HepG2 (cell line): ENCODE measurements around the gene FGGY. TPM values are rescaled to one million over a fixed set of nuclear protein-coding genes. Genes with fewer than 3 reads are reported as not detected.

Source experiments
- ATAC-seq: fragments of 200-7000 bp; cut with Tn5 transposase; 3 replicates; pipeline ENCODE4 v1.9.1; 2020; ENCODE audit warnings: mild to moderate bottlenecking, moderate library complexity
- BruUV-seq: library from RNA; stranded (reverse); fragments of 400-500 nt; replicated peaks from 2 replicates; lab custom pipeline; 2021; lab: Mats Ljungman, UMichigan
- CTCF ChIA-PET: fragments of 300-600 bp; formaldehyde crosslinking; extraction: SDS; loops from one replicate; lab custom pipeline; 2021; ENCODE audit warnings: low total read pairs, inconsistent platforms, low intra/inter-chr PET ratio; lab: Yijun Ruan, JAX
- POLR2A ChIA-PET: fragments of 350-600 bp; sonication (Branson Sonifier 250); formaldehyde crosslinking; loops from one replicate; lab custom pipeline; 2020; ENCODE audit warnings: antibody characterized with exemption, inconsistent platforms; lab: Yijun Ruan, JAX
- DNase-seq: peaks from one replicate; pipeline ENCODE4 v3.0.0-alpha.2; 2015; ENCODE audit warnings: low spot score
- FAIRE-seq: peaks from 3 replicates; lab custom pipeline; 2011; peaks lifted over from hg19 to GRCh38; lab: Jason Lieb, UNC
- H2AFZ ChIP-seq: one replicate; pipeline ENCODE4 v1.6.1; 2011; ENCODE audit warnings: low read length, inconsistent platforms
- H3K27ac ChIP-seq: fragments of 300-600 bp; 3 replicates; pipeline ENCODE4 v1.8.0; 2011; ENCODE audit warnings: mixed run types, mild to moderate bottlenecking, mixed read lengths, low read length, inconsistent platforms; ENCODE audit not compliant: insufficient read depth; ENCODE audit errors: extremely low read length
- H3K27me3 ChIP-seq, 2 experiments: fragments of 200-600 bp in 1 of 2; 2 replicates in 1 of 2; 3 replicates in 1 of 2; pipeline versions ENCODE4 v1.6.0 to v1.8.0; 2011; ENCODE audit warnings: low read length in 2 of 2, mild to moderate bottlenecking in 2 of 2, moderate library complexity in 2 of 2, inconsistent platforms in 1 of 2; ENCODE audit not compliant: insufficient read depth in 2 of 2, control insufficient read depth in 1 of 2
- H3K36me3 ChIP-seq, 2 experiments: fragments of 200-600 bp in 1 of 2; replicated peaks in 1 of 2; 2 replicates in 1 of 2; 3 replicates in 1 of 2; pipeline versions ENCODE4 v1.5.1 to v1.8.0; 2011; ENCODE audit warnings: low read length in 2 of 2, inconsistent platforms in 1 of 2; ENCODE audit not compliant: insufficient read depth in 2 of 2, control insufficient read depth in 1 of 2
- H3K4me1 ChIP-seq: 2 replicates; pipeline ENCODE4 v1.5.1; 2012; ENCODE audit warnings: low read length, inconsistent platforms; ENCODE audit not compliant: insufficient read depth
- H3K4me2 ChIP-seq: 2 replicates; pipeline ENCODE4 v1.6.0; 2011; ENCODE audit warnings: low read depth, low read length, inconsistent platforms
- H3K4me3 ChIP-seq, 3 experiments: fragments of 200-600 bp in 1 of 3; sonication (generic), shearing (Covaris generic) in 1 of 3; replicated peaks in 1 of 3; 2 replicates each; pipeline ENCODE4 v1.5.1; 2011 to 2016; ENCODE audit warnings: low read length in 3 of 3, inconsistent platforms in 2 of 3, low read depth in 2 of 3, mild to moderate bottlenecking in 2 of 3, control low read depth in 1 of 3, mixed read lengths in 1 of 3; ENCODE audit not compliant: insufficient read depth in 1 of 3
- H3K79me2 ChIP-seq: one replicate; pipeline ENCODE4 v1.6.1; 2011; ENCODE audit warnings: low read length, inconsistent platforms; ENCODE audit not compliant: insufficient read depth
- H3K9ac ChIP-seq: 2 replicates; pipeline ENCODE4 v1.6.0; 2011; ENCODE audit warnings: mild to moderate bottlenecking, low read depth, low read length, inconsistent platforms; ENCODE audit not compliant: insufficient read depth
- H3K9me3 ChIP-seq: 2 replicates; pipeline ENCODE4 v1.5.1; 2012; ENCODE audit warnings: mild to moderate bottlenecking, low read length
- H4K20me1 ChIP-seq: 2 replicates; pipeline ENCODE4 v1.6.0; 2011; ENCODE audit warnings: inconsistent platforms, mild to moderate bottlenecking, low read length, moderate library complexity; ENCODE audit not compliant: insufficient read depth
- ADNP ChIP-seq: sonication (generic); formaldehyde crosslinking; IDR thresholded peaks from 2 replicates; pipeline ENCODE4 v1.4.0; 2020; ENCODE audit warnings: missing genetic modification reagents
- DDIT3 ChIP-seq: sonication (generic); formaldehyde crosslinking; IDR thresholded peaks from 2 replicates; pipeline ENCODE4 v1.4.0; 2020; ENCODE audit warnings: mild to moderate bottlenecking, missing genetic modification reagents
- KDM1A ChIP-seq: IDR thresholded peaks from 2 replicates; pipeline ENCODE4 v1.6.1; 2016; ENCODE audit warnings: missing compliant biosample characterization
- NR0B2 ChIP-seq: sonication (generic); formaldehyde crosslinking; IDR thresholded peaks from 2 replicates; pipeline ENCODE4 v1.4.0; 2020; ENCODE audit warnings: mild to moderate bottlenecking, missing genetic modification reagents
- SKI ChIP-seq: fragments of 450-650 bp; IDR thresholded peaks from one replicate; pipeline ENCODE4 v1.6.1; 2018; ENCODE audit warnings: mild to moderate bottlenecking; ENCODE audit not compliant: partially characterized antibody
- SMARCE1 ChIP-seq: fragments of 450-650 bp; IDR thresholded peaks from 2 replicates; pipeline ENCODE4 v1.6.1; 2017; ENCODE audit warnings: borderline replicate concordance
- ZNF17 ChIP-seq: sonication (generic); formaldehyde crosslinking; IDR thresholded peaks from 2 replicates; pipeline ENCODE4 v1.5.0; 2020; ENCODE audit warnings: mild to moderate bottlenecking, missing genetic modification reagents
- ZNF691 ChIP-seq: sonication (generic); formaldehyde crosslinking; IDR thresholded peaks from 2 replicates; pipeline ENCODE4 v1.4.0; 2020; ENCODE audit warnings: missing genetic modification reagents, low read depth, mild to moderate bottlenecking, borderline replicate concordance
- WGBS: methylation state at CpG from one replicate; pipeline ENCODE4 v1.1.6; 2017; ENCODE audit warnings: low lambda C conversion rate; 5-methylcytosine and 5-hydroxymethylcytosine counted together
- in situ Hi-C: cut with HindIII; loops from 2 replicates; pipeline ENCODE4 v1.10.0; 2017; ENCODE audit warnings: low pct_unique_long_range_greater_than_20kb; ENCODE audit not compliant: extremely low pct_ligation_motif_present
- intact Hi-C: fragments of 100-400 bp; cut with micrococcal nuclease; formaldehyde crosslinking; loops from one replicate; pipeline ENCODE4 v1.10.0; 2022; ENCODE audit not compliant: unreplicated experiment
- polyA plus RNA-seq, 8 experiments: library from polyadenylated mRNA; depleted of rRNA in 3 of 8; stranded (reverse) in 7 of 8; unstranded in 1 of 8; fragments of >200 nt; fragmentation: Illumina TruSeq in 4 of 8; extraction: Trizol in 4 of 8; gene quantifications; 2 replicates each; pipeline versions ENCODE4 v1.2.1 to v1.2.3, GENCODE V29; 2011 to 2016; ENCODE audit warnings: low read depth in 4 of 8, missing spikeins in 1 of 8, mixed read lengths in 1 of 8; ENCODE audit not compliant: insufficient read depth in 1 of 8
- total RNA-seq, 5 experiments: library from RNA; depleted of rRNA; stranded (reverse); fragments of >200 nt; fragmentation: Illumina TruSeq; extraction: Trizol; gene quantifications; 2 replicates each; pipeline ENCODE4 v1.2.3, GENCODE V29; 2016; ENCODE audit warnings: low read depth in 1 of 5

Gene FGGY
- total and polyA plus RNA-seq, 2 of the 13 experiments (the other 11 are each of a cell fraction or from before 2014, with no cell fraction given): 15.7 to 27.5 TPM

- DNase-seq (no peak), ATAC-seq (no peak), FAIRE-seq (no peak)
- no TSS peak for BruUV-seq
- Histone ChIP-seq H3K4me3 (no peak overlapping the region), H3K4me1 (peaks cover 37% of the 10 kb centered on the region), H3K9me3 (no peaks in the 10 kb centered on the region), H2AFZ (no peak overlapping the region), H3K27ac (peak overlapping the region; percentile 74), H3K36me3 (no peaks in the 10 kb centered on the region), H3K4me2 (no peak overlapping the region), H3K9ac (no peak overlapping the region), H3K79me2 (no peaks in the 10 kb centered on the region), H4K20me1 (no peaks in the 10 kb centered on the region), H3K27me3 (no peaks in the 10 kb centered on the region)
- in situ Hi-C loops (loop anchor here (10.0 kb wide), 1 partner anchor 402 kb away; the partner anchor contains the start of gene FGGY), intact Hi-C loops (loop anchor here (1.0 to 10.0 kb wide), 2 partner anchors 139 to 912 kb away; partner anchors contain the start of gene JUN)
- POLR2A ChIA-PET: interaction anchor here (1.0 to 2.4 kb wide), 2 partner anchors 39 to 912 kb away, joined by 3 to 13 read pairs; partner anchors contain the start of gene JUN
- CTCF ChIA-PET: no interaction called here
- WGBS: 97% methylated on average over 8 of the region's 8 CpGs
- TF ChIP-seq DDIT3 (CRISPR knock-in tag) (no peak), ZNF691 (peak; percentile 98), SMARCE1 (no peak), ADNP (CRISPR knock-in tag) (0 out of 2 replicates have a peak, but pooled peaks have one; percentile 8), NR0B2 (CRISPR knock-in tag) (no peak), ZNF17 (CRISPR knock-in tag) (no peak), SKI (no peak), KDM1A (CRISPR knock-in tag) (0 out of 2 replicates have a peak, but pooled peaks have one; percentile 30)
These were observed 399.7 kb downstream of the FGGY start for GRCh38 chr1:59696421-59697115.
